ENCODE measurements around the gene RSPH1. TPM values are rescaled to one million over a fixed set of nuclear protein-coding genes. Genes with fewer than 3 reads are reported as not detected.

The RSPH1 gene
- total and polyA plus RNA-seq, 2 of the 4 experiments (the other 2 are of a cell fraction), result not detected

DNA sequence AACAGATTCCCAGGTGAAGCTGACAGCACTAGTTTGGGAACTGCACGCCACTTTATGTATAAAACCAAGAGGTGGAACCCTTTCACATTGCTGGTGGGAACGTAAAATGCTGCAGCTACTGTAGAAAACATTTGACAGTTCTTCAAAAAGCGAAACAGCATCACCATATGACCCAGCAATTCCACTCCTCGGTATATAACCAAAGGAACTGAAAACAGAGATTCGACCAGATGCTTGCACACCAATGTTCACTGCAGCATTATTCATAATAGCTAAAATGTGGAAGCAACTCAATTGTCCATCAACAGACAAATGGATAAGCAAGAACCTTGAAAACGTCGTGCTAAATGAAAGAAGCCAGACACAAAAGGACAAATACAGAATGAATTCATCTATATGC is 17.5 kb downstream of the RSPH1 start:
- WGBS, 2 experiments (ENCODE audit: extremely low coverage in 2 of 2, insufficient read length in 1 of 2), result 57% methylated on average over 1 of the region's 7 CpGs; no CpG with 5 or more reads in 1 of the 2 experiments
- no peaks in the 10 kb centered on the region for H3K9me3 ChIP-seq (ENCODE audit: control insufficient read depth, insufficient read depth, low read length)
- H3K4ac ChIP-seq (ENCODE audit: low read depth, low read length), result no peak overlapping the region
- no TSS peak for BruUV-seq (replicated peaks)
- no peak overlapping the region for H2AK5ac ChIP-seq (ENCODE audit: low read depth, low read length)
- H4K5ac ChIP-seq (ENCODE audit: low read depth, low read length), result no peak overlapping the region
- POLR2A ChIA-PET (ENCODE audit: unreplicated experiment), result no interaction called here
- no peak overlapping the region for H3K56ac ChIP-seq (ENCODE audit: extremely low read depth, insufficient read depth, low read length)
- no peak for DNase-seq
- no peak overlapping the region for H3K14ac ChIP-seq (replicated peaks; ENCODE audit: low read depth, low read length)
- no peak overlapping the region for H2BK20ac ChIP-seq (ENCODE audit: low read depth, low read length)
- H3K9ac ChIP-seq (ENCODE audit: low read depth, low read length), result no peak overlapping the region
- TF ChIP-seq RCOR1 (IDR thresholded peaks at IDR 0.05; ENCODE audit: insufficient replicate concordance, low read length) (no peak), MAZ (IDR thresholded peaks at IDR 0.05; ENCODE audit: borderline replicate concordance, low read depth, low read length) (no peak), MAFK (IDR thresholded peaks at IDR 0.05; ENCODE audit: low read depth, low read length) (no peak)
- no peak overlapping the region for H2BK15ac ChIP-seq (ENCODE audit: low read depth, low read length)
- no peaks in the 10 kb centered on the region for H4K20me1 ChIP-seq (ENCODE audit: insufficient read depth, low read length)
- H3K4me1 ChIP-seq (ENCODE audit: control insufficient read depth, insufficient read depth, low read length), result no peaks in the 10 kb centered on the region
- H4K8ac ChIP-seq (ENCODE audit: low read depth in 2 of 2, low read length in 2 of 2), result no peak overlapping the region
- no peak overlapping the region for H2BK120ac ChIP-seq (ENCODE audit: low read depth, low read length)
- no peak overlapping the region for H4K91ac ChIP-seq (ENCODE audit: insufficient read depth, low read depth, low read length)
- H3K23ac ChIP-seq (ENCODE audit: low read depth, low read length), result no peak overlapping the region
- no peak overlapping the region for H2BK5ac ChIP-seq (ENCODE audit: low read depth, low read length, poor library complexity, severe bottlenecking)
- H3K4me3 ChIP-seq (ENCODE audit: insufficient read depth, low read depth, low read length), result no peak overlapping the region
- dilution Hi-C loops (cut with HindIII; ENCODE audit: low sequenced_read_pairs, unreplicated experiment) (no loop called here), intact Hi-C loops (cut with micrococcal nuclease) (no loop called here), in situ Hi-C loops (cut with MboI; ENCODE audit: low sequenced_read_pairs) (no loop called here)
- H3K79me1 ChIP-seq (ENCODE audit: low read depth in 1 of 2, low read length in 2 of 2), result no peaks in the 10 kb centered on the region
- H3K4me2 ChIP-seq (ENCODE audit: low read depth, low read length), result no peak overlapping the region
- H2AFZ ChIP-seq (replicated peaks; ENCODE audit: low read length, poor library complexity), result no peak overlapping the region
- no peaks in the 10 kb centered on the region for H3K36me3 ChIP-seq (ENCODE audit: control insufficient read depth, insufficient read depth, low read length)
- H3K27ac ChIP-seq (ENCODE audit: insufficient read depth, low read length), result no peak overlapping the region
- CTCF ChIA-PET, result no interaction called here
- ATAC-seq (ENCODE audit: low read depth), result no peak
- H3K18ac ChIP-seq (ENCODE audit: low read depth, low read length), result no peak overlapping the region
- no peak overlapping the region for H2AK9ac ChIP-seq (replicated peaks; ENCODE audit: low read depth, low read length, poor library complexity)
- H3K9me1 ChIP-seq (ENCODE audit: insufficient read depth, low read length), result no peaks in the 10 kb centered on the region
- peaks cover 8% of the 10 kb centered on the region; the same call in 1 of the 2 replicates for H3K27me3 ChIP-seq (ENCODE audit: control insufficient read depth, insufficient read depth, low read length)

Measured in IMR-90 (cell line).